HEK293T (cell line): Measurements from ENCODE around the gene CADPS2.

Source experiments
- FOXA1 ChIP-seq: fragments of 450-650 bp; IDR thresholded peaks from 2 replicates; pipeline ENCODE4 v1.6.1; 2016; ENCODE audit warnings: mild to moderate bottlenecking
- HDGF ChIP-seq: fragments of 450-650 bp; IDR thresholded peaks from 2 replicates; pipeline ENCODE4 v1.6.1; 2017; ENCODE audit warnings: antibody characterized with exemption, borderline replicate concordance
- TF ChIP-seq, protein P1 (sequence below): fragments of 450-650 bp; IDR thresholded peaks from 2 replicates; pipeline ENCODE4 v1.6.1; 2016

GRCh38 chr7:122849957-122850328, 36.3 kb downstream of the CADPS2 start:
- TF ChIP-seq FOXA1 (no peak), HDGF (no peak)
- TF ChIP-seq, protein P1, sequence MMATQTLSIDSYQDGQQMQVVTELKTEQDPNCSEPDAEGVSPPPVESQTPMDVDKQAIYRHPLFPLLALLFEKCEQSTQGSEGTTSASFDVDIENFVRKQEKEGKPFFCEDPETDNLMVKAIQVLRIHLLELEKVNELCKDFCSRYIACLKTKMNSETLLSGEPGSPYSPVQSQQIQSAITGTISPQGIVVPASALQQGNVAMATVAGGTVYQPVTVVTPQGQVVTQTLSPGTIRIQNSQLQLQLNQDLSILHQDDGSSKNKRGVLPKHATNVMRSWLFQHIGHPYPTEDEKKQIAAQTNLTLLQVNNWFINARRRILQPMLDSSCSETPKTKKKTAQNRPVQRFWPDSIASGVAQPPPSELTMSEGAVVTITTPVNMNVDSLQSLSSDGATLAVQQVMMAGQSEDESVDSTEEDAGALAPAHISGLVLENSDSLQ: no peak
